ENCODE results near the gene LAMC1.

GRCh38 chr1:183091181-183091580 is 68.0 kb downstream of the LAMC1 start:
- TF ChIP-seq EZH2 (IDR thresholded peaks at IDR 0.05; ENCODE audit: borderline replicate concordance, low read depth, low read length, poor library complexity, severe bottlenecking) (no peak), CTCF (conservative IDR thresholded peaks at IDR 0.05; ENCODE audit: low read depth, low read length) (no peak)

Data from A673 (cell line).